ENCODE data around the gene NPHS1. TPM values are rescaled to one million over a fixed set of nuclear protein-coding genes. Genes with fewer than 3 reads are reported as not detected.

Gene NPHS1
- total and polyA plus RNA-seq, 2 experiments from 2014 or later: 0.37 to 1.1 TPM

- H3K4me3 ChIP-seq: no peak overlapping the region
- TF ChIP-seq CTCF (IDR thresholded peaks at IDR 0.05; ENCODE audit: low read depth, low read length): peak; percentile 2
- peaks cover 43% of the 10 kb centered on the region for H3K27me3 ChIP-seq
- no peaks in the 10 kb centered on the region for H3K36me3 ChIP-seq
- H3K27ac ChIP-seq: no peak overlapping the region
- DNase-seq (ENCODE audit: low read depth in 1 of 2, low spot score in 1 of 2): peak in 1 of 2 donors; percentile 56
- no peaks in the 10 kb centered on the region for H3K9me3 ChIP-seq (ENCODE audit: low read depth)
- H3K4me1 ChIP-seq (ENCODE audit: low read depth): peaks cover 14% of the 10 kb centered on the region
Measured at GRCh38 chr19:35851213-35852028, 883 bp downstream of the NPHS1 start.

GRCh38 chr19:35848919-35849505 is 3.3 kb downstream of the NPHS1 start:
- no peak for TF ChIP-seq CTCF (IDR thresholded peaks at IDR 0.05; ENCODE audit: low read depth, low read length)
- DNase-seq (ENCODE audit: low read depth in 1 of 2, low spot score in 1 of 2): no peak
- Histone ChIP-seq H3K36me3 (no peaks in the 10 kb centered on the region), H3K27me3 (peaks cover 67% of the 10 kb centered on the region), H3K27ac (no peak overlapping the region), H3K4me3 (no peak overlapping the region), H3K4me1 (ENCODE audit: low read depth) (peaks cover 9% of the 10 kb centered on the region), H3K9me3 (ENCODE audit: low read depth) (no peaks in the 10 kb centered on the region)

- no peak for DNase-seq (ENCODE audit: low read depth in 1 of 2, low spot score in 1 of 2)
- H3K27me3 ChIP-seq: peaks cover 72% of the 10 kb centered on the region
- peaks cover 9% of the 10 kb centered on the region for H3K4me1 ChIP-seq (ENCODE audit: low read depth)
- TF ChIP-seq CTCF (IDR thresholded peaks at IDR 0.05; ENCODE audit: low read depth, low read length): no peak
- no peak overlapping the region for H3K4me3 ChIP-seq
- H3K27ac ChIP-seq: no peak overlapping the region
- no peaks in the 10 kb centered on the region for H3K9me3 ChIP-seq (ENCODE audit: low read depth)
- H3K36me3 ChIP-seq: no peaks in the 10 kb centered on the region
Measured at GRCh38 chr19:35848486-35848885, 3.8 kb downstream of the NPHS1 start.

GRCh38 chr19:35847911-35848310 is 4.4 kb downstream of the NPHS1 start:
- Histone ChIP-seq H3K4me3 (no peak overlapping the region), H3K27ac (no peak overlapping the region), H3K4me1 (ENCODE audit: low read depth) (peaks cover 8% of the 10 kb centered on the region), H3K9me3 (ENCODE audit: low read depth) (no peaks in the 10 kb centered on the region), H3K36me3 (no peaks in the 10 kb centered on the region), H3K27me3 (peaks cover 78% of the 10 kb centered on the region)
- no peak for DNase-seq (ENCODE audit: low read depth in 1 of 2, low spot score in 1 of 2)
- TF ChIP-seq CTCF (IDR thresholded peaks at IDR 0.05; ENCODE audit: low read depth, low read length): no peak

GRCh38 chr19:35846038-35846668 is 6.2 kb downstream of the NPHS1 start:
- Histone ChIP-seq H3K4me1 (ENCODE audit: low read depth) (no peaks in the 10 kb centered on the region), H3K27ac (no peak overlapping the region), H3K9me3 (ENCODE audit: low read depth) (no peaks in the 10 kb centered on the region), H3K27me3 (peaks cover 96% of the 10 kb centered on the region), H3K36me3 (no peaks in the 10 kb centered on the region), H3K4me3 (peak overlapping the region; percentile 0)
- no peak for TF ChIP-seq CTCF (IDR thresholded peaks at IDR 0.05; ENCODE audit: low read depth, low read length)
- no peak for DNase-seq (ENCODE audit: low read depth in 1 of 2, low spot score in 1 of 2)

All from cardiac muscle cell (in vitro differentiated cells and primary cell).